Esophagus (tissue), 2 donors: ENCODE measurements around the gene SKOR2. TPM values are rescaled to one million over a fixed set of nuclear protein-coding genes. Genes with fewer than 3 reads are reported as not detected.

Source experiments
- H3K27ac ChIP-seq, 2 donors: one replicate each; pipeline ENCODE4 v1.5.1; 2013; ENCODE audit warnings: low read depth in 2 of 2, mild to moderate bottlenecking in 2 of 2, inconsistent platforms in 1 of 2, low read length in 1 of 2, moderate library complexity in 1 of 2
- H3K27me3 ChIP-seq, 2 donors: one replicate each; pipeline ENCODE4 v1.6.1; 2013; ENCODE audit warnings: low read length in 2 of 2, control low read depth in 1 of 2, mild to moderate bottlenecking in 1 of 2; ENCODE audit not compliant: insufficient read depth in 2 of 2, control insufficient read depth in 1 of 2
- H3K36me3 ChIP-seq, 2 donors: one replicate each; pipeline ENCODE4 v1.6.1; 2013; ENCODE audit warnings: low read length in 1 of 2; ENCODE audit not compliant: control insufficient read depth in 2 of 2, insufficient read depth in 2 of 2
- H3K4me1 ChIP-seq, 2 donors: one replicate each; pipeline ENCODE4 v1.6.1; 2013; ENCODE audit warnings: low read length in 1 of 2; ENCODE audit not compliant: control insufficient read depth in 2 of 2, insufficient read depth in 2 of 2
- H3K4me3 ChIP-seq, 2 donors: one replicate each; pipeline ENCODE4 v1.5.1; 2013; ENCODE audit warnings: low read length in 2 of 2, mild to moderate bottlenecking in 2 of 2, low read depth in 1 of 2, moderate library complexity in 1 of 2
- H3K9me3 ChIP-seq, 2 donors: one replicate each; pipeline ENCODE4 v1.6.1; 2013; ENCODE audit warnings: mild to moderate bottlenecking in 2 of 2, low read depth in 1 of 2, low read length in 1 of 2, moderate library complexity in 1 of 2; ENCODE audit not compliant: control insufficient read depth in 2 of 2, insufficient read depth in 1 of 2
- WGBS, 2 donors: extraction: QIAGEN DNeasy Blood & Tissue Kit; methylation state at CpG; one replicate each; pipeline ENCODE4 v1.1.7; 2013; 5-methylcytosine and 5-hydroxymethylcytosine counted together
- polyA plus RNA-seq, 2 donors: library from polyadenylated mRNA; stranded (reverse); fragments of 200-250 nt; gene quantifications; one replicate each; pipeline ENCODE4 v1.2.3, GENCODE V29; 2013
- donor health status: healthy with polysubstance abuse.
- donor health status: Bipolar disorder and iron deficiency.

Gene SKOR2
- polyA plus RNA-seq, 2 donors = not detected

GRCh38 chr18:47247416-47248114, 3.9 kb downstream of the SKOR2 start:
- H3K27ac ChIP-seq = no peak overlapping the region
- peaks cover 0 to 3% of the 10 kb centered on the region in 2 donors for H3K4me1 ChIP-seq
- H3K36me3 ChIP-seq = no peaks in the 10 kb centered on the region
- H3K27me3 ChIP-seq = peaks cover 15 to 36% of the 10 kb centered on the region in 2 donors
- H3K9me3 ChIP-seq = peaks cover 13 to 14% of the 10 kb centered on the region in 2 donors
- H3K4me3 ChIP-seq = no peak overlapping the region
- WGBS, 2 donors = 6 to 7% methylated on average over 53 to 90 of the region's 90 CpGs

DNA sequence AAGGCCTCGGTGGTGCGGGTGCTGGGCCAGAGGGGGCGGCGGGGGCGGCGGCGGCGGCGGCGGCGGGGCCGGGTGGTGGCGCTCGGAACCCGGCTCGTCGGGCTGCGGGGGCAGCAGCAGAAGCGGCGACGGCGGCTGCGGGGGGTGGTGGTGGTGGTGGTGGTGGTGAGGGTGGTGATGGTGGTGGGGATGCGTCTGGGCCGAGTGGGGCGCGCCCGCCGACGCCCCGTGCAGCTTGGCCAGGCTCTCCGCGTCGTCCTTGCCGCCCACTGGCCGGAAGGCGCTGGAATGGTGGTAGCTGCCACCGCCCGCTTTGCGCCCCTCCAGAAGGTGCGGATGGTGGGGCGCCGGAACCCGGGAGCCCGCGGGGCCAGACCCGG, 4.4 kb downstream of the SKOR2 start:
- Histone ChIP-seq H3K4me3 (no peak overlapping the region), H3K36me3 (no peaks in the 10 kb centered on the region), H3K27ac (no peak overlapping the region), H3K4me1 (peaks cover 0 to 3% of the 10 kb centered on the region in 2 donors), H3K27me3 (peaks cover 15 to 34% of the 10 kb centered on the region in 2 donors), H3K9me3 (peaks cover 13% of the 10 kb centered on the region in 2 donors)
- WGBS, 2 donors = 5 to 7% methylated on average over 21 to 47 of the region's 47 CpGs

GRCh38 chr18:47246027-47246971, 5.2 kb downstream of the SKOR2 start:
- WGBS, 2 donors = 5% methylated on average over 18 to 47 of the region's 47 CpGs
- Histone ChIP-seq H3K9me3 (peaks cover 13% of the 10 kb centered on the region in 2 donors), H3K36me3 (no peaks in the 10 kb centered on the region), H3K27me3 (peaks cover 14 to 27% of the 10 kb centered on the region in 2 donors), H3K27ac (no peak overlapping the region), H3K4me3 (no peak overlapping the region), H3K4me1 (peaks cover 0 to 2% of the 10 kb centered on the region in 2 donors)

DNA sequence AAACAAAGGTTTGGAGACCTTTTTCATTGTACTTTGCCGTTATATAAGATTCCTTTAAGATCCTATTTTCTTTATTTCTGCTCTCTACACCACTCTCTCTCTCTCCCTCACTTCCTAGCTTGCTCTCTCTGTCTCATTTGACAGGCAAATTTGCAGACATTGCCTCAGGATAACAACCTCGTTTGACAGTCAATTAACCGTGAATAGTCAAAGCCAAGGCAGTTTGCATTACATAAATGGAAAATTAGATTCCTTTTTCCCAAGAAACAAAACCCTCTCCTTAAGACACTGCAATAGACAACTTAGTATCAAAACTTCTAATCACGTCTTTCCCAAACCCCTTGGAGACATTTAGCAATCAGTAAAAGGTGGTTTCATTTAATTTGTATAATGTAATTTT, 7.4 kb downstream of the SKOR2 start:
- H3K9me3 ChIP-seq = peaks cover 13% of the 10 kb centered on the region in 2 donors
- H3K27ac ChIP-seq = no peak overlapping the region
- no peak overlapping the region for H3K4me3 ChIP-seq
- 13 to 14% methylated on average over 4 of the region's 4 CpGs for WGBS, 2 donors
- peaks cover 12 to 25% of the 10 kb centered on the region in 2 donors for H3K27me3 ChIP-seq
- no peaks in the 10 kb centered on the region for H3K36me3 ChIP-seq
- no peaks in the 10 kb centered on the region for H3K4me1 ChIP-seq

- no peak overlapping the region for H3K4me3 ChIP-seq
- 79 to 82% methylated on average over 4 of the region's 4 CpGs for WGBS, 2 donors
- H3K4me1 ChIP-seq = no peaks in the 10 kb centered on the region
- no peaks in the 10 kb centered on the region for H3K27me3 ChIP-seq
- H3K9me3 ChIP-seq = no peaks in the 10 kb centered on the region
- no peaks in the 10 kb centered on the region for H3K36me3 ChIP-seq
- H3K27ac ChIP-seq = no peak overlapping the region
Measured at GRCh38 chr18:47235096-47235495, 16.4 kb downstream of the SKOR2 start.

GRCh38 chr18:47226660-47227059, 24.8 kb downstream of the SKOR2 start:
- Histone ChIP-seq H3K4me1 (no peaks in the 10 kb centered on the region), H3K36me3 (no peaks in the 10 kb centered on the region), H3K27me3 (peaks cover 0 to 2% of the 10 kb centered on the region in 2 donors), H3K9me3 (no peaks in the 10 kb centered on the region), H3K27ac (no peak overlapping the region), H3K4me3 (no peak overlapping the region)

DNA sequence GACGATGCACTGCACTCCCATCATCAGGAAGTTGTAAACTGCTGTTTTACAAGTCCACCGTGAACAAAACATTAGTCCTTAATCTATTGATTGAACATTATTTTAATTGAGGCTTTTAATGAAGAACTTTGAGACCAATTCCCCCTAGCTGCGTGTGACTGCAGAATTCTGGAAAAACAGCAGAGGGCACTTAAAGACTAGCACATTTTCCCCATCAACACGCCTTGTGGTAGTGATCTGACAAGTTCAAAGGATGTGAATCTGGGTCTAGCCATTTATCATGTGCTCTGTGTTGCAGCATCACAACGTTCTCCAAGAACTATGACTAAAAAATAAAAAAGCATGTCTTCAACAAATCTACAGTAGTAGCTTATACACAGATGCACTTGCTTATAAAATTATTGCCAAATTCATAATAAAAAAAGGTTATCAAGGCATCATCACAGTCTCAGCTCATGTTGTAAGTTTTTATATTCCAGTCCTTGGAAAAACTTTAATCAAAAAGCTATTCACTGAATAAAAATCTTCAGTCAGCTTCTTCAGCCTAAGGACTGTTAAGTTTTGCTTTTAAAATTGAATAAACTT, 35.8 kb downstream of the SKOR2 start:
- Histone ChIP-seq H3K4me3 (no peak overlapping the region), H3K9me3 (no peaks in the 10 kb centered on the region), H3K27me3 (peaks cover 0 to 5% of the 10 kb centered on the region in 2 donors), H3K4me1 (no peaks in the 10 kb centered on the region), H3K27ac (no peak overlapping the region), H3K36me3 (no peaks in the 10 kb centered on the region)
- WGBS, 2 donors = 1 to 3% methylated on average over 5 of the region's 5 CpGs

DNA sequence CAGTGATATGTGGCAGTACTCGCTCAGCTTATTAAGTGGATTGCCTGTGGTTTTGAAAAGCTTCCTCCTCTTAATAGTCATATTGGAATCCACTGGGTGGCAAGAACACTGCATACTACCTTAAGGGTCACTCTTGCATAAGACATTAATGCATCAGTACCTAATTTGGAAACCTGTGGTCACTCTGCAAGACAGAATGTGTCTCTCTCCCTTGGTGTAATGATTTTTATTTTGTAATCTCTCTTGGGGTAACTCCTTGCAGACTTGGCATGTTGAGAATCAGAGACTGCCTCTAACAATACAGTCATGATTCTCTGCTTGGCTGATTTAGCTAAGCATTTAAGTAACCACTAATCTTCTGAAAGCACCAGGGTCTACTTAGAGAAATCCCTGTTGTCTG, 42.3 kb downstream of the SKOR2 start:
- Histone ChIP-seq H3K36me3 (no peaks in the 10 kb centered on the region), H3K4me1 (no peaks in the 10 kb centered on the region), H3K27me3 (peaks cover 0 to 5% of the 10 kb centered on the region in 2 donors), H3K9me3 (no peaks in the 10 kb centered on the region), H3K27ac (no peak overlapping the region), H3K4me3 (no peak overlapping the region)
- 62 to 86% methylated on average over 1 of the region's 1 CpG for WGBS, 2 donors

GRCh38 chr18:47206945-47207637, 44.4 kb downstream of the SKOR2 start:
- no peak overlapping the region for H3K4me3 ChIP-seq
- no peaks in the 10 kb centered on the region for H3K9me3 ChIP-seq
- no peak overlapping the region for H3K27ac ChIP-seq
- no peaks in the 10 kb centered on the region for H3K36me3 ChIP-seq
- no peaks in the 10 kb centered on the region for H3K4me1 ChIP-seq
- H3K27me3 ChIP-seq = no peaks in the 10 kb centered on the region
- WGBS, 2 donors = 49 to 56% methylated on average over 2 of the region's 2 CpGs
